ENCODE measurements around the gene C7orf57.
A peak's percentile ranks its signal among the peaks of the same experiment; 100 is the strongest.

C7orf57 gene

GRCh38 chr7:48033922-48034321 lies 1.4 kb upstream of the C7orf57 start:
- no peak for TF ChIP-seq CTCF (IDR thresholded peaks at IDR 0.05; ENCODE audit: control insufficient read depth, extremely low read depth, insufficient read depth)
- H3K4me3 ChIP-seq (ENCODE audit: low read depth, low read length), result no peak overlapping the region
- no peak for DNase-seq (ENCODE audit: low read depth)

- TF ChIP-seq CTCF (IDR thresholded peaks at IDR 0.05; ENCODE audit: control insufficient read depth, extremely low read depth, insufficient read depth), result no peak
- DNase-seq (ENCODE audit: low read depth), result no peak
- peak overlapping the region; percentile 32 for H3K4me3 ChIP-seq (ENCODE audit: low read depth, low read length)
Observed at GRCh38 chr7:48035967-48036478, 680 bp downstream of the C7orf57 start.

- DNase-seq (ENCODE audit: low read depth), result no peak
- no peak overlapping the region for H3K4me3 ChIP-seq (ENCODE audit: low read depth, low read length)
- no peak for TF ChIP-seq CTCF (IDR thresholded peaks at IDR 0.05; ENCODE audit: control insufficient read depth, extremely low read depth, insufficient read depth)
Observed at GRCh38 chr7:48038815-48039506, 3.6 kb downstream of the C7orf57 start.

GRCh38 chr7:48040944-48041652 lies 5.8 kb downstream of the C7orf57 start:
- H3K4me3 ChIP-seq (ENCODE audit: low read depth, low read length), result no peak overlapping the region
- DNase-seq (ENCODE audit: low read depth), result no peak
- TF ChIP-seq CTCF (IDR thresholded peaks at IDR 0.05; ENCODE audit: control insufficient read depth, extremely low read depth, insufficient read depth), result no peak

- no peak for TF ChIP-seq CTCF (IDR thresholded peaks at IDR 0.05; ENCODE audit: control insufficient read depth, extremely low read depth, insufficient read depth)
- DNase-seq (ENCODE audit: low read depth), result no peak
- H3K4me3 ChIP-seq (ENCODE audit: low read depth, low read length), result no peak overlapping the region
Observed at GRCh38 chr7:48041653-48041970, 6.3 kb downstream of the C7orf57 start.

GRCh38 chr7:48042216-48042615 lies 6.9 kb downstream of the C7orf57 start:
- H3K4me3 ChIP-seq (ENCODE audit: low read depth, low read length), result no peak overlapping the region
- no peak for DNase-seq (ENCODE audit: low read depth)
- TF ChIP-seq CTCF (IDR thresholded peaks at IDR 0.05; ENCODE audit: control insufficient read depth, extremely low read depth, insufficient read depth), result no peak

All from LNCaP clone FGC (cell line).